Hematopoietic multipotent progenitor cell treated with erythropoietin and hydrocortisone succinate and interleukin-3 and kit ligand, for 6 days (in vitro differentiated cells): Measurements from ENCODE around the gene EMILIN2.

ENCODE experiments used
- DNase-seq: peaks from one replicate; pipeline ENCODE4 v3.0.0-alpha.2; 2015

The EMILIN2 gene

GRCh38 chr18:2959341-2959740 lies 112.5 kb downstream of the EMILIN2 start:
- DNase-seq: no peak

DNA sequence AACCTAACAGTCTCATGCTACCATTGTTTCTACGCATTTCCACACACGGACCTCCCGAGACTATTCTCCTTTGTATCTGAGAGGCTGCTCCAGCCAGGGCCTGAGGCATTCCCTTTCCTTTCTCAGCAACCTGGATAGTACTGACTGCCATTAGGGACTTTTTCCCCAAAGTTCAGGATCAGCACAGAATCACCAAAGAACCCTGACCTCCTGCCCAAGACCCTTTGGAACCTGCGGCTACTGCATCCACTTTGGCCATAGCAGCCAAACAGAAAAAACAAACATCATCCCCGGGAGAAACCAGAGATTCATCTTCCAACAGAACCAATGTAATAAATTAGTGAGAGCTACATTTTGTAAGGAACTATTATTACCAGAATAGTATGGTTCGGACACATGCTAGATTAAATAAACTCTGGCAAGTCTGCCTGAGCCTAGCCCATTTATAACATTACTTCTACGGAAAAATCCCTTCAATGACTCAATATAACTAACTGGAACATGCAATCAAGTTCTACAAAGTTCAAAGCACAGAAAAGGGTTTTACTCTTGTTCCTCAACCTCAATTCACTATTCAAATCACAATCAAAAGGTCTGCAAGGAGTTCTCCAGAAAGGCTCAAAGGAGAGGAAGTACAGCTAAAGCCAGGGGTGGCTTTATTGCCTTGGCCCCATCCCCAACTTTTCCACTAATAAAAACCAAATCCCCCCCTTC lies 114.3 kb downstream of the EMILIN2 start:
- no peak for DNase-seq

GRCh38 chr18:2961821-2962220 lies 115.0 kb downstream of the EMILIN2 start:
- DNase-seq: peak; percentile 46

GRCh38 chr18:2963048-2963447 lies 116.2 kb downstream of the EMILIN2 start:
- no peak for DNase-seq

DNA sequence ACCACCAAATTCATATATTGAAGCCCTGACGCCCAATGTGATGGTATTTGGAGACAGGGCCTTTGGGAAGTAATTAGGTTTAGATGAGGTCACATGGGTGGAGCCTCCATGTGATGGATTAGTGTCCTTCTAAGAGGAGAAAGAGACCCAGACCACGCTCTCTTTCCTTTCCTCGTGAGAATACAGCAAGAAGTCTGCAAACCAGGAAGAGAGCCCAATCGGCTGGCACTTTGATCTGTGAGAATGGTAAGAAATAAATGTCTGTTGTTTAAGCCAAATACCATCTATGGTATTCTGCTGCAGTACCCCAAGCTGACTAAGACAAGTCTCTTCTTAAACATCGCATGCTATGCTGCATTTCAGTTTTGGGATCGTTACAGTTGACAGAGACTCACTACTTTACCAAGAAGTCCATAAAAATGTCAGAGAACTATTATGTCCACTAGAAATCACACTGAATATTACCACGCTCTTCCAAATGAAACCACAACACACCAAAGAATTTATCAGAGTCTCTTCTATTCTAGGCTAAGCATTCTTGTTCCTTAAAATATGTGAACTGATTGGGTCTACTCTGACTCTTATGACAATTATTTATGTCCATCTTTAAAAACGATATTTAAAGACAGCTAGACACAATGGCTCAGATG lies 117.7 kb downstream of the EMILIN2 start:
- no peak for DNase-seq
